GM12878 (cell line): ENCODE measurements around the gene NPRL2.

Source experiments
- EP300 ChIP-seq, 2 experiments: fragments of 150-350 bp in 1 of 2; IDR thresholded peaks; 2 replicates each; pipeline ENCODE4 v1.6.1; 2011 to 2012; ENCODE audit warnings: low read depth in 2 of 2, low read length in 2 of 2, borderline replicate concordance in 1 of 2, improper control_type of control experiment in 1 of 2, inconsistent platforms in 1 of 2; ENCODE audit not compliant: control insufficient read depth in 1 of 2
- MYB ChIP-seq: fragments of 150-350 bp; IDR thresholded peaks from 2 replicates; pipeline ENCODE4 v1.6.1; 2014; ENCODE audit warnings: mild to moderate bottlenecking, low read depth, low read length, borderline replicate concordance
- NFXL1 ChIP-seq: fragments of 450-650 bp; IDR thresholded peaks from 2 replicates; pipeline ENCODE4 v1.6.1; 2017; ENCODE audit warnings: antibody characterized with exemption, mild to moderate bottlenecking, borderline replicate concordance
- POLR2A ChIP-seq: IDR thresholded peaks from 2 replicates; pipeline ENCODE4 v1.6.1; 2011; ENCODE audit warnings: low read depth, mild to moderate bottlenecking, low read length
- POLR2AphosphoS5 ChIP-seq: IDR thresholded peaks from 2 replicates; pipeline ENCODE4 v1.6.1; 2011; ENCODE audit warnings: mild to moderate bottlenecking, low read length, inconsistent platforms
- TF ChIP-seq, protein P1 (sequence below): fragments of 450-650 bp; IDR thresholded peaks from 2 replicates; pipeline ENCODE4 v1.6.1; 2016; ENCODE audit warnings: mild to moderate bottlenecking

DNA sequence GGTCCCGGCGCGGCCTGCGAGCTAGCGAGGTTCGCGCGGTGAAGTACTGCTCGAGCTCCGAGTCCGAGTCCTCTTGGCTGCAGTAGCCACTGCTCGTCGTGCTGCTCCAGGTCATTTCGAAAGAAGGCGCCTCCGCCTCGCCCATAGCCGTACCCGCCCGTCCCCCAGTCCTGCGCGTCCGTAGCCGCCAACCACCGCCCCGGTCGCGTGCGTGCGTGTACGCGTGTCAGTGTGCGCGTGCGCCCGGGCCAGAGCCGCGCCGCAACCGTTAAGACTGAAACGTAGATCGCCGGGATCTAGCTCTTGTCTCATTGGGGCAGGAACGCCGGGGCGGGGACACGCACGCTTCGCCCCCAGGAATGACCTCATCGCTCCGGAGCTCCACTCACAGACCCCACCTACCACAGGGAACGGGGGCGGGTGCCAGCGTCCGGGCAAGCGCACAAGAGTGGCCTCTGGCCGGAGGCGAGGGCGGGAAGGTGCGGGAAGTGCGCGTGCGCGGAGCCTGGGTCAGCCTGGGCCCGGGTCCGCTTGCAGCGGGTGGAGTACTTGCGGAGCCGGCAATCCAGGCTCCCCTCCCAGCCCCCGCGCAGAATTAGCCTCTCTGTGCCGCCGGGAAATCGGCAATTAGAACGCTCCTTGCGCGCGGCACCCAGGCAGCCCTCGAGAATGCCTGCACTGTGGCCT lies 13.3 kb downstream of the NPRL2 start:
- no peak for TF ChIP-seq NFXL1
- TF ChIP-seq POLR2AphosphoS5 = peak; percentile 80
- TF ChIP-seq EP300 (IDR thresholded peaks at IDR 0.05; ENCODE audit: borderline replicate concordance in 1 of 2, control insufficient read depth in 1 of 2, low read depth in 2 of 2, low read length in 2 of 2) = 0 out of 4 replicates have a peak, but pooled peaks of 1 of the 2 experiments have one; percentile 33
- peak; percentile 78; the same call in 1 of the 2 replicates for TF ChIP-seq MYB
- TF ChIP-seq, protein P1, sequence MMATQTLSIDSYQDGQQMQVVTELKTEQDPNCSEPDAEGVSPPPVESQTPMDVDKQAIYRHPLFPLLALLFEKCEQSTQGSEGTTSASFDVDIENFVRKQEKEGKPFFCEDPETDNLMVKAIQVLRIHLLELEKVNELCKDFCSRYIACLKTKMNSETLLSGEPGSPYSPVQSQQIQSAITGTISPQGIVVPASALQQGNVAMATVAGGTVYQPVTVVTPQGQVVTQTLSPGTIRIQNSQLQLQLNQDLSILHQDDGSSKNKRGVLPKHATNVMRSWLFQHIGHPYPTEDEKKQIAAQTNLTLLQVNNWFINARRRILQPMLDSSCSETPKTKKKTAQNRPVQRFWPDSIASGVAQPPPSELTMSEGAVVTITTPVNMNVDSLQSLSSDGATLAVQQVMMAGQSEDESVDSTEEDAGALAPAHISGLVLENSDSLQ = no peak
- TF ChIP-seq POLR2A = peak; percentile 92
